Stimulated activated CD4-positive, alpha-beta T cell treated with anti-CD3 and anti-CD28 coated beads, Interleukin-1b, Interleukin-23, amount 100 ng/mL, for 48 hours (primary cell): Measurements from ENCODE around the gene EPO.
"Not testable (repeated sequence)": the region's sequence is repeated elsewhere in the genome, so short reads cannot be mapped to it uniquely, and the experiment has no call there.

Source experiments
- DNase-seq: peaks from one replicate; pipeline ENCODE4 v3.0.0-alpha.2; 2020

The EPO gene

GRCh38 chr7:100744605-100745004 lies 24.3 kb downstream of the EPO start:
- DNase-seq = no peak

DNA sequence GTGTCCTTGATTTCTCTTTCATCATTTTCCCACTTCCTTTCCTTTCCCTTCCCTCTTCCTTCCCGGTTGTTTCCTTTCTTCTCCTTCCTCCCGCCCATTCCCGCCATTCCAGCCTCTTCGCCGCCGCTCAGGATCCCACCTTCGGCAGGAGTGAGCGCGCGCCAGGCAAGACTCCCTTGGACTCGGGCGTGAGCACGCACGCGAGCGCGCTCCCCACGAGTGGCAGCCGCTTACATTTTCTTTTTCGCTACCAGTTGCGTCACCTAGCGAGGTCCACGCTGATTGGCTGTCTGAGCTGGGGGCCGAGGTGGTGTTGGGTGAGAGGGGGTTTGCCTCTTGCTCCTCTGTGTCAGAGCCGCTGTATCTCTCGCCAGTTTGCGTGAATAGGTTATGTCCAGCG lies 24.9 kb downstream of the EPO start:
- no peak for DNase-seq

DNA sequence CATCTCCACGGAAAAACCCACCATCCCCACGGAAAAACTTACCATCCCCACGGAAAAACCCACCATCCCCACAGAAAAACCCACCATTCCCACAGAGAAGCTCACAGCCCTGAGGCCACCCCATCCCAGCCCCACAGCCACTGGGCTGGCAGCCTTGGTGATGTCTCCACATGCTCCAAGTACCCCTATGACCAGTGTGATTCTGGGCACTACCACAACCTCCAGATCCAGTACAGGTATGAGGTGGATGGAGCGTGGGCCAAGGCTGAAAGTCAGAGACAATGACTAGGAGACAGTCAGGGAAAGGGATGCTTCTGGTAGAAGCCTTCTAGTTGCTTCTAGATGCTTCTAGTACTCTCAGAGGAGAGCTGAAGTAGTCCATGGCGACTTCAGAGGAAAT lies 32.7 kb downstream of the EPO start:
- DNase-seq = no peak

DNA sequence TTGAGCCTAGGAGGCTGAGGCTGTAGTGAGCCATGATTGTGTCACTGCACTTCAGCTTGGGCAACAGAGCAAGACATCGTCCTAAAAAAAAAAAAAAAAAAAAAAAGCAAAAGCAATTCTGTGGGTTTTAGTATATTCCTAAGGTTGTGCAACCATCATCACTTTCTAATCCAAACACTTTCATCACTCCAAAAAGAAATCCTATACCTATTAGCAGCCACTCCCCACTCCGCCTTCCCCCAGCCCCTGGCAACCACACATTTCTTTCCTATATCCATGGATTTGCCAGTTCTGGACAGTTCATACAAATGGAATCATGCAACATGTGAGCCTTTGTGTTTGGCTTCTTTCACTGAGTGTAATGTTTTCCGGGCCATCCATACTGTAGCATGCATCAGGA lies 33.5 kb downstream of the EPO start:
- DNase-seq = no peak

DNA sequence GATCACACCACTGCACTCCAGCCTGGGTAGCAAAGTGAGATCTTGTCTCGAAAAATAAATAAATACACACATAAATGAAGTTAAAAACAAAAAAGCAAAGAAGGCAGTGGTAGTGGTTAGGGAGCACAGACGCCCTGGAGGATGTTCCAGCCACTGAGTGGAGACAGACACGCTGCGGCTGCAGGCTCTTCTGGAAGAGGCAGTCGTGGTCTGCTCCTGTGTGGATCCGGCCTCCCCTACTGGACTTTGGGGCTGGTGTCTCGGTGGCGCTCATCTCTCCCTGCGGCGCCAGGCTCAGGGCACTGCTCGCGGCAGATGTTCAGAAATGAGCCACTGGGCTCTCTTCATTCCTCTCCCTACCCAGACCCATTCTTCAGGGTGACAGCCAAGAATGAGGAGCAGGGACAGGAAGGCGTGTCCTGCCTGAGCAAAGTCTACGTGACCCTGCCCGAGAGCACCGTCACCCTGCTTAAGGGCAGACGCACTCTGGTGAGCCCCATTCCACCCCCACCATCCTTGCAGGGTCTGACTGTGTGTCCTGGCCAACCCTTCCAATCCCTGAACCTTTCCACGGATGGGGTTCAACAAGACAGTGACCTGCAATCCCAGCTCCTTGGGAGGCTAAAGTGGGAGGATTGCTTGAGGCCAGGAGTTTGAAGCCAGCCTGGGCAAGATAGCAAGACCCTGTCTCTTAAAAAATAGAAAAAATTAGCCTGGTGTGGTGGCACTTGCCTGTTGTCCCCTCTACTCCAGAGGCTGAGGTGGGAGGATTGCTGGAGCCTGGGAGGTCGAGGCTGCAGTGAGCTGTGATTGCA lies 39.3 kb downstream of the EPO start:
- no peak for DNase-seq

DNA sequence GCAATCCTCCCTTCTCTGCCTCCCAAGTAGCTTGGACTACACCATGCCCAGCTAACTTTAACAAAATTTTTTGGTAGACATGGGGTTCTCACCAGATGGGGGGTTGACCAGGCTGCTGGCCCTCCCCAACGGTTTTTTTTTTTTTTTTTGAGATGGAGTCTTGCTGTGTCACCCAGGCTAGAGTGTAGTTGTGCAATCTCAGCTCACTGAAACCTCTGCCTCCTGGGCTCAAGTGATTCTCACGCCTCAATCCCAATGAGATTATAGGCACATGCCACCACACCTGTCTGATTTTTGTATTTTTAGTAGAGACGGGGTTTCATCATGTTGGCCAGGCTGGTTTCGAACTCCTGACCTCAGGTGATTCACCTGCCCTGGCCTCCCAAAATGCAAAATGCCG lies 42.6 kb downstream of the EPO start:
- not testable (repeated sequence) for DNase-seq

DNA sequence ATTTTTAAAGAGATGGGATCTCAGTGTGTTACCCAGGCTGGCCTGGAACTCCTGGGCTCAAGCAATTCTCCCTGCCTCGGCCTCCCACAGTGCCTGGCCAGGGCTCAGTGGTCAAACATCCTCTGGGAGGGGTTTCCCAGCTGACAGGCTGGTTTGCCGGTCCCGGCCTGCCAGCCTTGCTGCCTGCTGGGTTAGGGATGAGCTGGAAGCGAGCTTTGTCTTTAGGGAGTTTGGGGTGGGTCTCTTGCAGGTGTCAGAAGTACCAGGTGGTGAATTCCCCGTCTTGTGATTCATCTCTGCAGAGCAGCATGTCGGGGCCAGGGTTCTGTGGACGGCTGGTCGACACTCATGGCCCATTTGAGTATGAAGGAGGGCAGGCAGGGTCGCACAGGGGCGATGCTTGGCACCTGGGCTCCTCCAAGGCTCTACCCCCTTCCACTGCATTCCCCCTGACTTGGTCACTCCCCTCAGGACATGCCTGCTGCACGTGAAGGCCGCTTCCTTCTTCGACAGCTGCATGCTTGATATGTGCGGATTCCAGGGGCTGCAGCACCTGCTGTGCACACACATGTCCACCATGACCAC lies 43.4 kb downstream of the EPO start:
- no peak for DNase-seq

DNA sequence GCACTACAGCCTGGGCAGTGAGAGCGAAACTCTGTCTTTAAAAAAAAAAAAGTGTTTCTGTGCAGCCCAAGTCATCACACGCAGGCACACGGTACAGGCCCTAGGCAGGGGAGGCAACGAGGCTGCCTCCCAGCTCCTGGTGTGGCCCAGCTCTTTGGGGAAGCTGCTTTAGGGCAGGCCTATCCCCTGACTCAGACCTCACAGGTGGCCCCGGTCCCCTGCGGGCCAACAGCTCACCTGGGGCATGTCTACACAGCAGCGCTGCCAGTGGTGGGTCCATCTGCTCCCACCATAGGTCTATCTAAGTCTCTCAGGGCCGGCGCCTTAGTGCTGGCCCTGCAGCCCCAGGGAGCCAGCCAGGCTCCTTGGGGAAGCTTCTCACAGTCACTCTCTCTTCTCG lies 44.6 kb downstream of the EPO start:
- no peak for DNase-seq

DNA sequence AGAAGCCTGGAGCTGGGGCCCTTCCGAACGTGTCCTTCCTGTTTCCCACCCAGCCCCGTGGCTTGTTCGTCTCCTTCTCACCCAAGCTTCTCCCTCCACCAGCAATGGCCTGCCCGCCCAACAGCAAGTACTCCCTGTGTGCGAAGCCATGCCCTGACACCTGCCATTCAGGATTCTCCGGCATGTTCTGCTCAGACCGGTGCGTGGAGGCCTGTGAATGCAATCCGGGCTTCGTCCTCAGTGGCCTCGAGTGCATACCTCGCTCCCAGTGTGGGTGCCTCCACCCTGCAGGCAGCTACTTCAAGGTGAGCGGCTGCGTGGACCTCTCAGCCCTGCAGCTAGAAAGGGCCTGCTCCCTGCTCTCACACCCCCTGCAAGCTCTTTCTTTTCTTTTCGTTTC lies 45.0 kb downstream of the EPO start:
- DNase-seq = no peak

- DNase-seq = no peak
These were observed 48.5 kb downstream of the EPO start for GRCh38 chr7:100768784-100769183.
